A549 treated with GW870086 at 1 μM for 4 hours (cell line): ENCODE data around the gene C3orf33. TPM values are rescaled to one million over a fixed set of nuclear protein-coding genes. Genes with fewer than 3 reads are reported as not detected.

Source experiments
- total RNA-seq: library from RNA; stranded (reverse); fragments of 200-300 nt; extraction: Qiagen RNA extraction; gene quantifications from 5 replicates; pipeline ENCODE4 v1.2.3, GENCODE V29; 2022; ENCODE audit warnings: low read depth

C3orf33 gene, protein sequence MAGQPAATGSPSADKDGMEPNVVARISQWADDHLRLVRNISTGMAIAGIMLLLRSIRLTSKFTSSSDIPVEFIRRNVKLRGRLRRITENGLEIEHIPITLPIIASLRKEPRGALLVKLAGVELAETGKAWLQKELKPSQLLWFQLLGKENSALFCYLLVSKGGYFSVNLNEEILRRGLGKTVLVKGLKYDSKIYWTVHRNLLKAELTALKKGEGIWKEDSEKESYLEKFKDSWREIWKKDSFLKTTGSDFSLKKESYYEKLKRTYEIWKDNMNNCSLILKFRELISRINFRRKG
- 6.6 to 7.6 TPM (median 6.9 TPM) in 5 replicates for total RNA-seq

DNA sequence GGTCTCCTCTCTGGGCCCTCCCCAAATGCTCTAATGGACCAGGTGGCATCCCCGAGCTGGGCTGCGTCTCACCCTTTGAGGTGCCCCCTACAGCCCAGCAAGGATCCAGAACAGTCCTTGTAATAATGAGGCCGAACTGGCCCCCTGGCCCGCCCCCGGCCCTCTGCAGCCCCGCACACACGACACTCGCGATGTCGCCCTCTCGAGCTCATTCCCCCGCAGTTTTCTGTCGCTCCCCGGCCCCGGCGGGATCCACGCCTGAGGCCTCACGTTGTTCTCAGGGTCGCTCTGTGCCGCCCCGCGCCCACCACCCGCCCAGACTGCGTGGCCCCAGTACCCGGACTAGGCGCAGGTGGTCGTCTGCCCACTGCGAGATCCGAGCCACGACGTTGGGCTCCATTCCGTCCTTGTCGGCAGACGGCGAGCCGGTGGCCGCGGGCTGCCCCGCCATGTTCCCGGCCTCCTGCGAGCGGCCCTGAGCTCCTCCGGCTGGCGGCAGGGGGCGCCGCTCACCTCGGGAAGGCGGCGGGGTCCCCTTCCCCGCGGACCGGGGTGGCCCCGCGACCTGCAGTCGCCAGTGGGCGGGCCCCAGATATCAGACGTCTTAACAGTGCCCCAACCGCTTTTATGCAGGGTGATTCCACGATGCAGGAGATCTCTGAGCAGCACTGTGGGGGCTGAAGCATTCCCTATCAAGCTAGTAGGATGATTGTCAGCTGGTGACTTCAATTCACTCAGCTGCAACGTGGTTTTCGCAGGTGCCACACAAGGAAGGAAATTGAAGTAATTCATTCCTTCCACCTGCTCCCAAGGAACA, at the start of gene C3orf33:
Gene C3orf33 (minus strand): TSS at position 477 of the 817 bp plus-strand sequence. CDS start 26 bp downstream, at position 451.

DNA sequence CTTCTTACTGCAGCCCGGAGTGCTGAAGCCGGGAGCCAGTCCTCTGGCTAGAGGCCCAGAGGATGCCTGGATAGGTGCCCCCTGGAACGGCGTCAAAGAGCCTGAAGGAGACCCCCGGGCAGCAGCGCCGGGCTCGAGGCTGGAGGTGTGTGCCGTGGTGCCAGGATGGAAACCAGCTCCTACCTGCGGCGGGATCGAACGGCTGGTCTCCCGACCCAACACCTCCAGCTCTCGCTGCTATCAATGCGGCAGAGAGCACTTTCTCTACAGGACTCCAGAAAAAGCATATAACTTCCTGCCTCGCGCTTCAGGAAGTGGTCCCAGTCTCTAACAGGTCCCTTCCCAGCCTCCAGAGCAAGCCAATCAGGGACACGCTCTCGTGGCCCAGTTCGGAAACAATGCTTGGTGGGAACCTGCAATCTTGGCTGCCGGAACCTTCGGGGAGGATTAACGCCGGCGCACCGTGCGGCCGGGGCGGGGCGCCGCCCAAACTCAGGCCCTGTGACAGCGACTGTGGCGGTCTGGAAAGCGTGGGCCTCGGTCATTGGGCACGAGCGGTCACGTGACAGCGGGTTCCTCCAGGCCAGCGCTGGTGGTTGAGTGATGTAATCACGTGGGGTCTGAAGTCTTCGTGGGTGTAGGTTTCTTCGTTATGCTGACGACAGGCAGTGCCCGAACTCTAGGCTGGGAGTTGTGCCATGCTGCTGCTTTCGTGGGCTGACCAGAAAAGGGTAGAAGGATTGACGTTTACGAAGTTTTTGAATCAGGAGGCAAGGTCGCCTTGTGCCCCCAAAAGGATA, 48.3 kb upstream of the C3orf33 start, which contains the start of gene SLC33A1:
Gene SLC33A1 (minus strand): TSS at position 287 of the 800 bp plus-strand sequence. CDS start 430 bp downstream, outside the sequence.

DNA sequence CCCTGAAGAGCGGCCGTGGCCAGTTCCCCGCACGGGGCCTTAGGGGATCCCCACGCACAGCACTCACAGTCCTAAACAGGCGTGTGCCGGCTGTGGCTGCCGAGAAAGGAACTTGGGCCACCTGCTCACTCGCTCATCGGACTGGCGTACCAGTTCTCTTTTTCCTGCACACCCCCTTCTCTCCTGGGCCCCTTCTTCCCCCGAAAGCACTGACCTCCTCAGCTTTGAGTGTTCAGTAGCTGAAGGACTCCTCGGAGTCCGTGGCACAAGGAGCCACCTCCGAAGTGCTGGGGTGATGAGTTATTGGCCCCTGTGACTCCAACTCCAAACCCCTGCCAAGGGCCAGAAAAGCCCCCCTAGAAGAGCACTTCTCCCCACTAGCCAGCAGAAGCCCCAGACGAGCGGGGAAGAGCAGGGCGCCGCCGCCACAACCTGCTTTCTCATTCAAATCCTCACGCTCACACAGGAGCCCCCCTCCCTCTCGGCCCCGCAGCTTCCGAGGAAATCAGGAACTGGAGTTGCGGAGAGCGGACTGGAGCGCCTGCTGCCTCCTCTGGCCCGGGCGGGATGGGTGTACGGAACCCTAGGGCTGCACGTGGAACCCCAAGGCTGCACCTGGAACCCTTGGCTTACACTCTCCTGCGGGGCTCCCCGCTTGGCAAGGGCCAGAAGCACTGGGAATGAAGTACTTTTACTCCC, 61.3 kb downstream of the C3orf33 start, which contains the start of gene PLCH1:
Gene PLCH1 (minus strand): TSS at position 446 of the 699 bp plus-strand sequence. CDS start 40,847 bp downstream, outside the sequence.

Other genes starting within 250 kb of the C3orf33 start
- gene PLCH1, start 61.2 kb downstream of the C3orf33 start, total RNA-seq = 0.90 to 1.1 TPM (median 0.97 TPM) in 5 replicates
- 13.2 to 16.5 TPM (median 15.4 TPM) in 5 replicates for gene SLC33A1, start 48.1 kb upstream of the C3orf33 start, total RNA-seq
- gene GMPS, start 64.4 kb upstream of the C3orf33 start, total RNA-seq = 82.0 to 96.9 TPM (median 85.4 TPM) in 5 replicates